Adrenal gland (tissue), 12 donors: ENCODE data around the gene SLC36A3. TPM values are rescaled to one million over a fixed set of nuclear protein-coding genes. Genes with fewer than 3 reads are reported as not detected.

Source experiments
- DNase-seq, 7 donors: peaks; one replicate each; pipeline ENCODE4 v3.0.0-alpha.2; 2019 to 2020
- H3K27ac ChIP-seq, 5 donors: fragments of 200-600 bp; sonication (generic) in 4 of 5; 1 replicate in 3 of 5; 2 replicates in 2 of 5; pipeline versions ENCODE4 v1.5.1 to v1.8.0; 2016 to 2020; ENCODE audit warnings: mild to moderate bottlenecking in 1 of 5
- H3K27me3 ChIP-seq: fragments of 200-600 bp; 2 replicates; pipeline ENCODE4 v1.8.0; 2021
- H3K36me3 ChIP-seq, 2 donors: fragments of 200-600 bp; replicated peaks in 1 of 2; 1 replicate in 1 of 2; 2 replicates in 1 of 2; pipeline versions ENCODE4 v1.5.1 to v1.8.0; 2018 to 2022
- H3K4me1 ChIP-seq, 2 donors: fragments of 200-600 bp; replicated peaks in 1 of 2; 1 replicate in 1 of 2; 2 replicates in 1 of 2; pipeline versions ENCODE4 v1.5.1 to v1.8.0; 2018 to 2021
- H3K4me3 ChIP-seq, 4 donors: fragments of 200-600 bp; sonication (generic) in 3 of 4; one replicate each; pipeline ENCODE4 v1.5.1; 2016 to 2018
- H3K9me3 ChIP-seq, 3 donors: fragments of 200-600 bp; sonication (generic) in 1 of 3; replicated peaks in 1 of 3; 1 replicate in 2 of 3; 2 replicates in 1 of 3; pipeline versions ENCODE4 v1.5.1 to v1.8.0; 2016 to 2021
- POLR2A ChIP-seq, 2 donors: fragments of 450-650 bp; IDR thresholded peaks; one replicate each; pipeline ENCODE4 v1.6.1; 2017; ENCODE audit warnings: antibody characterized with exemption in 2 of 2, mild to moderate bottlenecking in 2 of 2, moderate library complexity in 1 of 2
- WGBS, 4 donors: extraction: QIAGEN DNeasy Blood & Tissue Kit in 2 of 4; methylation state at CpG; one replicate each; pipeline versions ENCODE4 v1.1.5 to v1.1.7; 2013 to 2017; 5-methylcytosine and 5-hydroxymethylcytosine counted together
- intact Hi-C, 2 donors: fragments of 100-400 bp; cut with DNase I; formaldehyde crosslinking; loops; one replicate each; pipeline versions ENCODE4 v1.14.1 to v1.15.0; 2022 to 2023
- polyA plus RNA-seq, 3 donors: library from polyadenylated mRNA; stranded (reverse); fragments of 200-250 nt in 2 of 3; fragments of 350-450 nt in 1 of 3; fragmentation: Illumina TruSeq in 1 of 3; extraction: RNeasy Lipid Tissue Mini Kit (QIAGEN cat#74804) in 1 of 3; gene quantifications; one replicate each; pipeline ENCODE4 v1.2.3, GENCODE V29; 2013 to 2014
- total RNA-seq, 9 donors: library from RNA; depleted of rRNA in 4 of 9; stranded (reverse); fragments of >200 nt in 4 of 9; fragments of 120-200 nt in 1 of 9; fragmentation: NEBNext Ultra II Directional in 1 of 9; extraction: Animal tissue kit (Norgen Biotek cat#: 25700) in 1 of 9; gene quantifications; one replicate each; pipeline versions ENCODE4 v1.1.0 to v1.2.4, GENCODE V29; 2013 to 2023
- TF ChIP-seq, protein P1 (sequence below), 6 experiments: fragments of 450-650 bp in 4 of 6; fragments of 200-600 bp in 2 of 6; sonication (generic) in 1 of 6; IDR thresholded peaks; 1 replicate in 5 of 6; 2 replicates in 1 of 6; pipeline versions ENCODE4 v1.5.1 to v1.8.0; 2016 to 2021; ENCODE audit warnings: antibody characterized with exemption in 6 of 6, mild to moderate bottlenecking in 2 of 6, moderate library complexity in 1 of 6
- donor health status: healthy with polysubstance abuse.
- donor health status: Bipolar disorder and iron deficiency.
- donor health status: DM: yes; HTN: yes; CAD: no.
- donor health status: DM: no; HTN: no; CAD: no.
- donor health status: DM: no; HTN: no; CAD: no.
- donor health status: DM: yes; HTN: yes; CAD: no.

Gene SLC36A3
- total and polyA plus RNA-seq, 12 donors = not detected

DNA sequence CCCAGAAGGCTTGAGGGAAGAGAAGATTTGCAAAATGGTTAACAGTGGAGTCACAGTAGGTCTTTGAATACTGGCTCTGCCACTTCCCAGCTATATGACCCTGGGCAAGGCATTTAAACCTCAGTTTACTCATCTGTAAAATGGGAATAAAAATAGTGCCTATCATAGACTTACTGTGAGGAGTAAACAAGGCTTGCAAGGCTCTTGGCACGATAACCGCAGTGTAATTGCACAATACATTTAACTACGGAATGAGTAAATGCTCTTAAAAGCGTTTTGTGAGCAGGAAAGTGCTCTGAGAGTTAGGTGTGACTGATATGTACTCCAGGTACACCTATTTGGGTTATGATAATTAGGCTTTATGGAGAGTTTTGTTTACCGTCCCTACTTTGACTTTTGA, 8.4 kb downstream of the SLC36A3 start:
- intact Hi-C loops = no loop called here
- DNase-seq = no peak
- TF ChIP-seq, protein P1, sequence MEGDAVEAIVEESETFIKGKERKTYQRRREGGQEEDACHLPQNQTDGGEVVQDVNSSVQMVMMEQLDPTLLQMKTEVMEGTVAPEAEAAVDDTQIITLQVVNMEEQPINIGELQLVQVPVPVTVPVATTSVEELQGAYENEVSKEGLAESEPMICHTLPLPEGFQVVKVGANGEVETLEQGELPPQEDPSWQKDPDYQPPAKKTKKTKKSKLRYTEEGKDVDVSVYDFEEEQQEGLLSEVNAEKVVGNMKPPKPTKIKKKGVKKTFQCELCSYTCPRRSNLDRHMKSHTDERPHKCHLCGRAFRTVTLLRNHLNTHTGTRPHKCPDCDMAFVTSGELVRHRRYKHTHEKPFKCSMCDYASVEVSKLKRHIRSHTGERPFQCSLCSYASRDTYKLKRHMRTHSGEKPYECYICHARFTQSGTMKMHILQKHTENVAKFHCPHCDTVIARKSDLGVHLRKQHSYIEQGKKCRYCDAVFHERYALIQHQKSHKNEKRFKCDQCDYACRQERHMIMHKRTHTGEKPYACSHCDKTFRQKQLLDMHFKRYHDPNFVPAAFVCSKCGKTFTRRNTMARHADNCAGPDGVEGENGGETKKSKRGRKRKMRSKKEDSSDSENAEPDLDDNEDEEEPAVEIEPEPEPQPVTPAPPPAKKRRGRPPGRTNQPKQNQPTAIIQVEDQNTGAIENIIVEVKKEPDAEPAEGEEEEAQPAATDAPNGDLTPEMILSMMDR (IDR thresholded peaks at IDR 0.05) = no peak
- TF ChIP-seq POLR2A (IDR thresholded peaks at IDR 0.05) = no peak
- no peak overlapping the region for H3K4me3 ChIP-seq
- no peaks in the 10 kb centered on the region for H3K9me3 ChIP-seq
- no peaks in the 10 kb centered on the region for H3K27me3 ChIP-seq
- H3K4me1 ChIP-seq = no peaks in the 10 kb centered on the region
- 67 to 81% (median 73%) methylated on average over 5 of the region's 5 CpGs for WGBS, 4 donors
- H3K27ac ChIP-seq = no peak overlapping the region
- H3K36me3 ChIP-seq = no peaks in the 10 kb centered on the region

DNA sequence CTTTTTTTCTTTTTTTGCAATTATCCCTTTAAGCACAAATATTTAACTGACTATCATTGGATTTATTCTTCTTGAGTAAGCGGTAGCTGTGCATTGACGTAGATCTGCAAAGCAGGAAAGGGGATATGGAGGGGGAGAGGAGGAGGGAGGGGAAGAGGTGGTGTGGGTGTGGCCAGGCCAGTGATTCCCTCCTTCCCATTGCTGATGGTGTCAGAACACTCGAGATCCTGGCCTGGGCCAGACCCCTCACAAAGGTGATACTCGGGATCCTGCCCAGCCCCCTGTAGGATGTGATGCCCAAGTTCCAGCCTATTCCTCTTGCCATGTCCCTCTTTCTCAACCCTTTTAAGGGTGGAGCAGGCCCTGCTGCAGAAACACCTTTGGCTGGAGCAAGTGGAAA, 9.9 kb downstream of the SLC36A3 start:
- H3K36me3 ChIP-seq = no peaks in the 10 kb centered on the region
- H3K27me3 ChIP-seq = no peaks in the 10 kb centered on the region
- DNase-seq = no peak
- no peak overlapping the region for H3K4me3 ChIP-seq
- TF ChIP-seq, protein P1 (IDR thresholded peaks at IDR 0.05) = no peak
- no peak for TF ChIP-seq POLR2A (IDR thresholded peaks at IDR 0.05)
- 54 to 70% (median 58%) methylated on average over 4 of the region's 4 CpGs for WGBS, 4 donors
- H3K9me3 ChIP-seq = no peaks in the 10 kb centered on the region
- H3K27ac ChIP-seq = no peak overlapping the region
- intact Hi-C loops = no loop called here
- H3K4me1 ChIP-seq = no peaks in the 10 kb centered on the region

DNA sequence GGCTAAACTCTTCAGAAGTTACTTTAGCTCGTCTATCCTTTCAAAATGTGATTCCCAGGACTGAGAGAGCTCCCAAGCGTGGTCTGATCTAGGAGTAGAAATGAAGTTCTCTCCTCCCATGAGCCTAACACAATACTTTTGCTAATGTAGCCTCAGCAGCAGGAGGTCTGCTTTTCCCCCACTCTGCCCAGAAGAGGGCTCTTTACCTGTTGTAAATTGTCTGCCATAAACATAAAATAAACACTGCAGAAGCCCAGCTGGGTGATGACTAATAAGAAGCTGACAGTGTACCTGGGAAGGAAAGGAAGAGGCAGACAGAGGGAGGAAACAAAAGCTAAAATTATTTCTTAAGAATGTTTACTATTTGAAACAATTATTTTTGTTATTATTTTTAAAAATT, 15.4 kb downstream of the SLC36A3 start:
- Histone ChIP-seq H3K4me1 (no peaks in the 10 kb centered on the region), H3K9me3 (no peaks in the 10 kb centered on the region), H3K27ac (no peak overlapping the region), H3K4me3 (no peak overlapping the region), H3K36me3 (no peaks in the 10 kb centered on the region), H3K27me3 (no peaks in the 10 kb centered on the region)
- no peak for TF ChIP-seq POLR2A (IDR thresholded peaks at IDR 0.05)
- TF ChIP-seq, protein P1 (IDR thresholded peaks at IDR 0.05) = no peak
- no peak for DNase-seq
- intact Hi-C loops = no loop called here
- 30 to 71% (median 50%) methylated on average over 2 of the region's 2 CpGs for WGBS, 4 donors

DNA sequence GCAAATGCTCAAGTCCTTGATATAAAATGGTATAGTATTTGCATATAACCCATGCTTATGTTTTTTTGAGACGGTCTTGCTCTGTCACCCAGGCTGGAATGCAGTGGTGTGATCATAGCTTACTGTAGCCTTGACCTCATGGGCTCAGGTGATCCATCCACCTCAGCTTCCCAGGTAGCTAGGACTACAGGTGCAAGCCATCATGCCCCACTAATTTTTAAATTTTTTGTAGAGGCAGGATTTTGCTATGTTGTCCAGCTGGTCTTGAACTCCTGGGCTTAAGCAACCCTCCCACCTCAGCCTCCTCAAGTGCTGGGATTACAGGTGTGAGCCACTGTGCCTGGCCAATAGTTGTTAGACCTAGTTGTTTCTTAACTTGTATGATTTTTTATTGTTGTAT, 17.3 kb downstream of the SLC36A3 start:
- no peaks in the 10 kb centered on the region for H3K4me1 ChIP-seq
- H3K4me3 ChIP-seq = no peak overlapping the region
- 89 to 100% (median 99%) methylated on average over 1 of the region's 1 CpG for WGBS, 4 donors

More for the DNA sequence above, 17.3 kb downstream of the SLC36A3 start:
- Histone ChIP-seq H3K27me3 (no peaks in the 10 kb centered on the region), H3K27ac (no peak overlapping the region), H3K36me3 (no peaks in the 10 kb centered on the region), H3K9me3 (no peaks in the 10 kb centered on the region)
- DNase-seq = no peak
- intact Hi-C loops = no loop called here
- no peak for TF ChIP-seq POLR2A (IDR thresholded peaks at IDR 0.05)
- TF ChIP-seq, protein P1 (IDR thresholded peaks at IDR 0.05) = no peak
